ENCODE results near the gene ARHGEF4. TPM values are rescaled to one million over a fixed set of nuclear protein-coding genes. Genes with fewer than 3 reads are reported as not detected.

ARHGEF4 gene
- polyA plus RNA-seq, 1 donor (not counting 4 experiments of a cell fraction or from before 2014, with no cell fraction given) = 22.6 TPM

DNA sequence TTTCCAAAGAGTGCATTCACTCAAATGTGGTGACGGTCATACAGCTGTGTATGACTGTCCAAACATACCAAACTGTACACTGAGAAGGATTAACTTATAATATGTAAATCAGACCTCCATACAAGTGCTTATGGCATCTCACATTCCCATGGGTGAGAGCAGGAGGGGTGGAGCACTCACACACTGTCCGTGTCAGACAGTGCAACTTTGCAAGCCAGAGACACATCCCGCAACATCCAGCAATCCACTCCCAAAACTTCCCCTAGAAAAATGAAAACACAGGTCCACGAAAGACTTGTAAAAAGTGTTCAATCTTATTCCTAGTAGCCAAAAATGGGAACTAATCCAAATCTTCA is 220.2 kb downstream of the ARHGEF4 start:
- Histone ChIP-seq H3K4me1 (ENCODE audit: control insufficient read depth, extremely low read depth, insufficient read depth, low read length) (peaks cover 2% of the 10 kb centered on the region), H3K9ac (ENCODE audit: control insufficient read depth, extremely low read depth, insufficient read depth, low read length) (no peak overlapping the region), H3K9me3 (ENCODE audit: control insufficient read depth, low read depth, low read length) (no peaks in the 10 kb centered on the region), H3K36me3 (ENCODE audit: control insufficient read depth in 2 of 2, extremely low read depth in 1 of 2, insufficient read depth in 2 of 2, low read length in 2 of 2) (peaks cover 32 to 38% of the 10 kb centered on the region in 2 experiments), H3K4me3 (ENCODE audit: control insufficient read depth in 2 of 3, extremely low read depth in 1 of 3, insufficient read depth in 2 of 3, low read depth in 1 of 3, low read length in 3 of 3) (no peak overlapping the region), H3K4me2 (ENCODE audit: control insufficient read depth, extremely low read depth, insufficient read depth, low read depth, low read length) (no peak overlapping the region), H3K9me1 (ENCODE audit: control insufficient read depth, extremely low read depth, insufficient read depth, low read length) (no peaks in the 10 kb centered on the region), H3K27ac (ENCODE audit: control insufficient read depth, insufficient read depth, low read length) (no peak overlapping the region), H3K27me3 (ENCODE audit: control insufficient read depth, extremely low read depth, insufficient read depth, low read length) (no peaks in the 10 kb centered on the region), H2AFZ (ENCODE audit: control insufficient read depth, low read length) (no peak overlapping the region), H4K20me1 (ENCODE audit: control insufficient read depth, extremely low read depth, insufficient read depth, low read length) (peaks cover 12% of the 10 kb centered on the region), H3K79me2 (ENCODE audit: control insufficient read depth, insufficient read depth, low read length) (peaks cover 75% of the 10 kb centered on the region)
- FAIRE-seq (no peak), DNase-seq (ENCODE audit: low read depth, low spot score) (no peak)
- TF ChIP-seq EZH2 (IDR thresholded peaks at IDR 0.05; ENCODE audit: low read length) = no peak
- TF ChIP-seq, protein P1, sequence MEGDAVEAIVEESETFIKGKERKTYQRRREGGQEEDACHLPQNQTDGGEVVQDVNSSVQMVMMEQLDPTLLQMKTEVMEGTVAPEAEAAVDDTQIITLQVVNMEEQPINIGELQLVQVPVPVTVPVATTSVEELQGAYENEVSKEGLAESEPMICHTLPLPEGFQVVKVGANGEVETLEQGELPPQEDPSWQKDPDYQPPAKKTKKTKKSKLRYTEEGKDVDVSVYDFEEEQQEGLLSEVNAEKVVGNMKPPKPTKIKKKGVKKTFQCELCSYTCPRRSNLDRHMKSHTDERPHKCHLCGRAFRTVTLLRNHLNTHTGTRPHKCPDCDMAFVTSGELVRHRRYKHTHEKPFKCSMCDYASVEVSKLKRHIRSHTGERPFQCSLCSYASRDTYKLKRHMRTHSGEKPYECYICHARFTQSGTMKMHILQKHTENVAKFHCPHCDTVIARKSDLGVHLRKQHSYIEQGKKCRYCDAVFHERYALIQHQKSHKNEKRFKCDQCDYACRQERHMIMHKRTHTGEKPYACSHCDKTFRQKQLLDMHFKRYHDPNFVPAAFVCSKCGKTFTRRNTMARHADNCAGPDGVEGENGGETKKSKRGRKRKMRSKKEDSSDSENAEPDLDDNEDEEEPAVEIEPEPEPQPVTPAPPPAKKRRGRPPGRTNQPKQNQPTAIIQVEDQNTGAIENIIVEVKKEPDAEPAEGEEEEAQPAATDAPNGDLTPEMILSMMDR (optimal IDR thresholded peaks at IDR 0.05 in 1 of 3, IDR thresholded peaks at IDR 0.05 in 1 of 3, conservative IDR thresholded peaks at IDR 0.05 in 1 of 3; ENCODE audit: extremely low read depth in 1 of 3, insufficient read depth in 2 of 3, low read length in 3 of 3) = no peak
- dilution Hi-C loops (cut with MboI; ENCODE audit: extremely low pct_ligation_motif_present, low sequenced_read_pairs) = no loop called here

DNA sequence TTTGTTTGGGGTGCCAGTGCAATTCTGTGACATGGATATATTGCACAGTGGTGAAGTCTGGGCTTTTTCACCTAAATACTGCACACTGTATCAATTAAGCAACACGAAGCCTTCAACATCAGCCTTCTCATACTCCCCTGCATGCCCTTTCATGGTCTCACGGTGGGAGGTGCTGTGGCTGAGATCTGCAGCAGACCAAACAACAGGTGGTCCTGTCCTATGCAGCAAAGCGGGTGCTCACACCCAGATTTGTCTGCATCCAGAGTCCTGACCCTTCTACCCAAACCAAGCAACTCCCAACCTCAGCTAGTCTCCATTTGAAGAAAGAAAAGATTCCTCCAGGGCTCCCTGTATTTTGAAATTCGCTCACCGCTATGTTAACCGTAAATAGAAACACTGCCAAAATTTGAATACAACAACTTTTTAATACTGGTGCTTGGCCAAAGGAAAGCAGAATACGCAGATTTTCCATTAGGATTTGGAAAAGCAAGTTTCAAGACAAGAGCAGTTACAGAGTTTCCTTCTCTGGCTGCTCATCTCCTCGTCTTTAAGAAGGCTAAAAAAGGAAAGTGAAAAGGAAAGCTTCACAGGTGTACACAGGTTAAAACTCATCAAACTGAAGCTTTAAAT is 221.6 kb downstream of the ARHGEF4 start:
- H3K36me3 ChIP-seq (ENCODE audit: control insufficient read depth in 2 of 2, extremely low read depth in 1 of 2, insufficient read depth in 2 of 2, low read length in 2 of 2) = peaks cover 27 to 28% of the 10 kb centered on the region in 2 experiments
- FAIRE-seq = no peak

More for the DNA sequence above, 221.6 kb downstream of the ARHGEF4 start:
- Histone ChIP-seq H3K4me3 (ENCODE audit: control insufficient read depth in 2 of 3, extremely low read depth in 1 of 3, insufficient read depth in 2 of 3, low read depth in 1 of 3, low read length in 3 of 3) (no peak overlapping the region), H3K9me1 (ENCODE audit: control insufficient read depth, extremely low read depth, insufficient read depth, low read length) (no peaks in the 10 kb centered on the region), H4K20me1 (ENCODE audit: control insufficient read depth, extremely low read depth, insufficient read depth, low read length) (peaks cover 12% of the 10 kb centered on the region), H3K4me1 (ENCODE audit: control insufficient read depth, extremely low read depth, insufficient read depth, low read length) (peaks cover 4% of the 10 kb centered on the region), H3K4me2 (ENCODE audit: control insufficient read depth, extremely low read depth, insufficient read depth, low read depth, low read length) (no peak overlapping the region), H3K27ac (ENCODE audit: control insufficient read depth, insufficient read depth, low read length) (no peak overlapping the region), H3K9me3 (ENCODE audit: control insufficient read depth, low read depth, low read length) (no peaks in the 10 kb centered on the region), H3K27me3 (ENCODE audit: control insufficient read depth, extremely low read depth, insufficient read depth, low read length) (no peaks in the 10 kb centered on the region), H2AFZ (ENCODE audit: control insufficient read depth, low read length) (no peak overlapping the region), H3K9ac (ENCODE audit: control insufficient read depth, extremely low read depth, insufficient read depth, low read length) (no peak overlapping the region), H3K79me2 (ENCODE audit: control insufficient read depth, insufficient read depth, low read length) (peaks cover 86% of the 10 kb centered on the region)
- TF ChIP-seq EZH2 (IDR thresholded peaks at IDR 0.05; ENCODE audit: low read length) = no peak
- TF ChIP-seq, protein P1 (optimal IDR thresholded peaks at IDR 0.05 in 1 of 3, IDR thresholded peaks at IDR 0.05 in 1 of 3, conservative IDR thresholded peaks at IDR 0.05 in 1 of 3; ENCODE audit: extremely low read depth in 1 of 3, insufficient read depth in 2 of 3, low read length in 3 of 3) = no peak
- dilution Hi-C loops (cut with MboI; ENCODE audit: extremely low pct_ligation_motif_present, low sequenced_read_pairs) = no loop called here
- no peak for DNase-seq (ENCODE audit: low read depth, low spot score)

Data from keratinocyte (primary cell).